GM12872 (cell line): ENCODE data around the gene NOX3.

Experiments
- TF ChIP-seq, protein P1 (sequence below): IDR thresholded peaks from 3 replicates; pipeline ENCODE4 v1.5.1; 2011; ENCODE audit warnings: low read depth, mild to moderate bottlenecking, low read length, moderate library complexity; ENCODE audit not compliant: insufficient read depth

NOX3 gene

DNA sequence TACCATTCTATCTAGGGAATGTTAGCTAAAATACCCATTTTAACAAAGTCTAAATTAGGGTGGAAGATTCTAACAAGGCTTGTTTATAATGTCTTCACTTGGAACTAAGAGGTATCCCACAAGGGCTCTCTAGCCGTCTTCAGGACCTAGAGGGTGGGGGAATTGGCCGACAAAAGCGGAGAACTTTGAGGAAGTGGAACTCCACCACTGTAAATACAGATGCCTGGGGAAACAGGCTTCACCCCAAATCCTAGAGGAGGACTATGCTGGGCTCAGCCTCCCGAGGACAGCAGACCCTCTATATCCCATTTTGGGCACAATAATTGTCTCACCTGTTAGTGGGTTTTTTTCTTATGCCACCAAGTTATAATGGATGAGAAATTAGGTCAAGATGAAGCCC is 83.4 kb downstream of the NOX3 start:
- TF ChIP-seq, protein P1, sequence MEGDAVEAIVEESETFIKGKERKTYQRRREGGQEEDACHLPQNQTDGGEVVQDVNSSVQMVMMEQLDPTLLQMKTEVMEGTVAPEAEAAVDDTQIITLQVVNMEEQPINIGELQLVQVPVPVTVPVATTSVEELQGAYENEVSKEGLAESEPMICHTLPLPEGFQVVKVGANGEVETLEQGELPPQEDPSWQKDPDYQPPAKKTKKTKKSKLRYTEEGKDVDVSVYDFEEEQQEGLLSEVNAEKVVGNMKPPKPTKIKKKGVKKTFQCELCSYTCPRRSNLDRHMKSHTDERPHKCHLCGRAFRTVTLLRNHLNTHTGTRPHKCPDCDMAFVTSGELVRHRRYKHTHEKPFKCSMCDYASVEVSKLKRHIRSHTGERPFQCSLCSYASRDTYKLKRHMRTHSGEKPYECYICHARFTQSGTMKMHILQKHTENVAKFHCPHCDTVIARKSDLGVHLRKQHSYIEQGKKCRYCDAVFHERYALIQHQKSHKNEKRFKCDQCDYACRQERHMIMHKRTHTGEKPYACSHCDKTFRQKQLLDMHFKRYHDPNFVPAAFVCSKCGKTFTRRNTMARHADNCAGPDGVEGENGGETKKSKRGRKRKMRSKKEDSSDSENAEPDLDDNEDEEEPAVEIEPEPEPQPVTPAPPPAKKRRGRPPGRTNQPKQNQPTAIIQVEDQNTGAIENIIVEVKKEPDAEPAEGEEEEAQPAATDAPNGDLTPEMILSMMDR = no peak

DNA sequence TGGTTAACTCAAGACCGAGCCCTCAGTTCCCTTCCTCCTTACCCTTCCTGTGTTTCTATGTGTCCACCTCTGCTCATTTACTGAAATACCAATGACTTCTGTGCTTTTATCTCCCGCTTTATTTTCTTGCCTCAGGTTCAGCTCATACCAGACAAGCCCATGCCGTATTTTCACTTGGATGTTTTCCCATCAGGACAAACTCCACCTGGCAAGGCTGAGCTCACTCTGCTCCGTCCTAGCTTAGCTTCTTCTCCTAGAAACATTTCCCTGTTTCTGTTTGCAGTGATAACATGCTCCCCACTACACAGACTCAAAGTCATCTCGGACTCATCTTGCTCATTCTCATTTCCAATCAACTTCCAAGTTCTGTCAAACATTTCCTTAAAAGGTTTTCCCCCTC is 84.4 kb downstream of the NOX3 start:
- TF ChIP-seq, protein P1 = no peak

DNA sequence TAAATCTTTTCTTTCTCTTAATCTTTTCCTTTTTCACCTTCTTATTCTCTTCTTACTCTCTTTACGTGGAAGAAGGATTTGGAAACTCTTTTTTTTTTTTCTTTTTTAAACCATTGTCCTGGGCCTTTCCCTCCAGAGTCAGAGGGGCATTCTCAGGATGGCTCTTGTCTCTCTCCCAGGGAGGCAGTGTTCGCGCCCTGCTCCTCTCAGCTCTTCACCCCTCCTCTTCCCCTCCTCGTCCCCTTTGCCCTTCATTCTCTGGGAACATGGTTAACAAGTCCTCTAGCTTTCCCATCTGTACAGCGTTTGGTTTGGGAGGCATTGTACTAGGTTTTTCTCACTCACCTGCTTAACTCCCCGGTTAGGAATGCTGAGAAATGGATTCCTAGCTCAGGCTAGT is 89.3 kb downstream of the NOX3 start:
- TF ChIP-seq, protein P1 = no peak

DNA sequence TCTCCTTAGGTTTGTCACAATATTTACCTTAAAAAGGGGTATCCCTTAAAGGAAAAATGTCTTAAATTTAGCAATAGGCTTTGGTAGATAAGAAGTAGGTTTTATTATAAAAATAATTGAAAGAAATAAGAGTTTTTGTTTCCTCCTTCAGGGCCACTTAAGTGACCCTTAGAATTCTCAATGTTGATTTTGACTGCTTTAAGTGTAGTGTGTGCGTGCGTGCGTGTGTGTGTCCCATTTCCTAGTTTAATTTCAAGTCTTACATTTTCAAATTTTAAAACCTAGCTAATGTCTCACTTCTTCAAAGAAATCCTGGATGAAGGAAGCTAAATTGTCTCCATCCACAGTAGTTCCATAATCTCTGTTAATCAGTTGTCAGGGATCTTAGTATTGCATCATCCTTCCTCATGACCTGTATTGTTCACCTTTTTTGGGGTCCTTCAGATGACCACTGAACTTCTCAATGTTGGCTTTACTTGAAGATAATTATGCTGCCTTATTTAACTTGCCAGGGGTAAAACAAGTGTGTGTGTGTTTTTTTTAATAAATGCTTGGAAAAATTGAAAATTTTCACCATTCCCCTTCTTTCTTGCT is 90.7 kb downstream of the NOX3 start:
- TF ChIP-seq, protein P1 = no peak

DNA sequence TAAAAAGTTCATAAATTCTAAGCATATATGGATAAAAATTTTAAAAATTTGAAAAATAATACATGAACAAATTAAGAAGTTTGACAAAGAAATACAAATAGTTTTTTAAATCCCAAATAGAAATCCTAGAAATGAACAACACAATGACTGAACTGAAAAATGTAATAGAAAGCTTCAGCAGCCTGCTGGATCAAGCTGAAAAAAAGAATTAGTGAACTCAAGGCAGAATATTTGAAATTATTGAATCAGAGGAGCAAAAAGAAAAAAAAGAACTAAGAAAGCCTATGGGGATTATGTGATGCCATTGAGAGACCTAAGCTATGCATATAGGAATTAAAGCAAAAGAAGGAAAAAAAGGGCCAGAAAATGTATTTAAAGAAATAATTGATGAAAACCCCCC is 101.5 kb downstream of the NOX3 start:
- TF ChIP-seq, protein P1 = no peak

DNA sequence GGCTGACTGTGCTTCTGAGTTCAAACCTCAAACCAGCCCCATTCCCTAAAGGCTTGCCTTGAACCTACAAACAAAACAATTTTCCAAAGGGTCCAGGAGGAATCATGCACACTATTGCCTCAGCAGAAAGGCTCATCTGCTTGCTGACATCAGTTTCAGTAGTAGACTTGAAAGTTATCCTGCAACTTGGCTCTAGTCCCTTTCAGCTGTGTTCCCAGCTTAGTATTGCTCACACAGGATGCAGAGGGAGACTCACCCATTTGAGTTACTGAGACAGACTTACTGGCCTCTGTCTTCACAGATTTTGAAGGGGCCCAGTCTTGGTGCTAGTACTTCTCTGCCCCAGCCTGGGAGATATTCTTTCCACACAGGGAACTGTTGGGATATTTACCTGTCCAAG is 102.8 kb downstream of the NOX3 start:
- TF ChIP-seq, protein P1 = no peak

DNA sequence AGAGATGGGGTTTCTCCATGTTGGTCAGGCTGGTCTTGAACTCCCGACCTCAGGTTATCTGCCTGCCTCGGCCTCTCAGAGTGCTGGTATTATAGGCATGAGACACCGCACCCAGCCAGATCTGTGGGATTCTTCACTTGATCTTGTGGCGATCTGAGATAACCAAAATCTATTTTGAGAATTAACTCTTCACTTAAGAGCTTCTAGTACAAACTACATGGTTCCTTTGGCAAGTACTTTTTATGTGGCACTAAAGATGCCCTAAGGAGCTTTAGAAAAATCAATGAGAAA is 103.6 kb downstream of the NOX3 start:
- TF ChIP-seq, protein P1 = no peak
